SK-MEL-5 (cell line): ENCODE results near the gene RNF13. TPM values are rescaled to one million over a fixed set of nuclear protein-coding genes. Genes with fewer than 3 reads are reported as not detected.
A peak's percentile ranks its signal among the peaks of the same experiment; 100 is the strongest.
"Not testable (repeated sequence)": the region's sequence is repeated elsewhere in the genome, so short reads cannot be mapped to it uniquely, and the experiment has no call there.

Experiments
- DNase-seq: peaks from one replicate; pipeline ENCODE4 v3.0.0-alpha.2; 2016; ENCODE audit warnings: low read depth, low spot score
- in situ Hi-C: cut with HindIII; loops from 2 replicates; pipeline ENCODE4 v1.10.0; 2016; ENCODE audit warnings: low sequenced_read_pairs, high pct_unique_total_duplicates, low pct_unique_long_range_greater_than_20kb
- total RNA-seq: library from RNA; depleted of rRNA; stranded (reverse); fragments of >200 nt; shearing (Covaris generic); gene quantifications from 2 replicates; pipeline ENCODE4 v1.2.3, GENCODE V29; 2014

The RNF13 gene
- total RNA-seq, 1 experiment from 2014 or later: 141 TPM

GRCh38 chr3:149958171-149958796 lies 145.3 kb downstream of the RNF13 start:
- in situ Hi-C loops: no loop called here
- DNase-seq: peak; percentile 41

DNA sequence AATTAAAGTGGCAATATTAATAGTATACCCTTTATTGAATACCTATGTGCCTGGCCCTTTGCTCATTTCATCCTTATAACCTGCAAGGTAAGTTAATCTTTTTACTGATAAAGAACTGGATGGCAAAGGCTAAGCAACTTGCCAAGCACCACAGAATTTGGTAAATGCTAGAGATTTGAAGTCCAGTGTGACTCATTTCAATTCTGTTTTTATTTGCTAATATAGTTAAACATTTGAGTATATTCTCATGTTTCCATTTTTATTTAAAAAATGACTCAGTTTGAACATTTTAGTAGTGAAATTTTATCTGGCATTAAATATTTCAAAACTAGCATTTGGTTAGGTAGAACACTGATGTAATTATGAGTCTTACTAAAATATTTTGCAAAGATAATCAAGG lies 146.4 kb downstream of the RNF13 start:
- in situ Hi-C loops: no loop called here
- DNase-seq: no peak

DNA sequence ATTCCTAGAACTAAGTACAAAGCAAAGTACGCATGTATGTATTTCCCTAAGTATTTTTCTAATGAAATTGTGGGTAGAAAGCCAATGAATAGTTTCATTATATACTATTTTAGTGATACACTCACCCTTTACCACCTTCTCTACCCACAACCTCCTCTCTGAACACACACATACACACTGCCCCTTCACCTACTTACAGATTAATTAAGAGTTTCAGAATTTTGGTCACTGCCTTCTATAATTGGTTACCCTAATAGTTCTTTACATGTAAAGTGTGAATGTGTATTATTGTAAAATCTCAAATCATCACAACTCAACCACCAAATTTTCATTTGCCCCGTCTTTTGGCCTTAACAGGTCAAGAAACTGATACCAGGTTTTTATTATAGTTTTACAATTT lies 150.5 kb downstream of the RNF13 start:
- no peak for DNase-seq
- in situ Hi-C loops: no loop called here

GRCh38 chr3:149964291-149964690 lies 151.3 kb downstream of the RNF13 start:
- no peak for DNase-seq
- in situ Hi-C loops: no loop called here

DNA sequence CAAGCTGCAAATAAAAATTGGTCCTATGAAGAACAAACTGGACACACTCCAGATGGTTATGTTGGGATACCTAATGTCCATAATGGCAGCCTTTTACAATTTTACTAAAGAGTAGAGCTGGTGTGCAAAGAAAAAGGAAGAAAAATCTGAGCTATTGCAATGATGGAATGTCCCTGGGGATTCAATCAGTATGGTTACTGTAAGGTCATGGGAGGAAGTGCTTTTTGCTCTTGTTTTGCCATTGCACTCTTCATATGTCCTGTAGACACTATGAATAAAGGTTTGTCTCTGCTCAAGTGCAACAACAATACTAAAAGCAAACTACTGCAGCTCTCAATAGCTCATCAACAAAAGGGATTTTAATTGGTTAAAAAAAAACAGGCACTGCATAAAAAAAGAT lies 152.3 kb downstream of the RNF13 start:
- in situ Hi-C loops: no loop called here

DNA sequence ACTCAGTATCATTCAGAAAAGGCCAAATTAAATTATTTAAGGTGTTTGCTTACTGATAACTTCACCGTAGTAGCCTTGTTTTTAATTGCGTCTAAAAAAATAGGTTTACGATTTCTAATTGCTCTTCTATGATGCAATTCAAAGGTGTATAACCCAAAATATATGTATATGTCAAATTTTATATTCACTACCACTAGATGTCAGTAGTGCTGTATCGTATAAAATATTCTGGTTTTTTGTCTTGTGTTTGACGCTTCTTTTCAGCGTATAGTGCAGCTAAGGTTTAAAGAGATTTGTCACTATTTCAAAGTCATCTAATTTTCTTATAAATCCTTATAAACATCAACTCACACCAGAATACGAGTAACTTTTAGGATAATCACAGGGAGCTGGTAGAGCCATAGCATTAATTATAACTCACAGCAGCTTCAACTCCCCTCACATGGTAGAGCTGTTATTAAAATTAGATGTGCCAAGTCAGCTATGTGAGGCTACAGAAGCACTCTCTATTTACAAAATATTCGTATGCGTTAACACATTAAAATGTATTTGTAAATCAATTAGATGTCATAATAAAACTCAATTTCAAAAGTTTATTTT lies 154.2 kb downstream of the RNF13 start:
- peak; percentile 72 for DNase-seq
- in situ Hi-C loops: no loop called here

More for the DNA sequence above, 152.3 kb downstream of the RNF13 start:
- peak; percentile 36 for DNase-seq

DNA sequence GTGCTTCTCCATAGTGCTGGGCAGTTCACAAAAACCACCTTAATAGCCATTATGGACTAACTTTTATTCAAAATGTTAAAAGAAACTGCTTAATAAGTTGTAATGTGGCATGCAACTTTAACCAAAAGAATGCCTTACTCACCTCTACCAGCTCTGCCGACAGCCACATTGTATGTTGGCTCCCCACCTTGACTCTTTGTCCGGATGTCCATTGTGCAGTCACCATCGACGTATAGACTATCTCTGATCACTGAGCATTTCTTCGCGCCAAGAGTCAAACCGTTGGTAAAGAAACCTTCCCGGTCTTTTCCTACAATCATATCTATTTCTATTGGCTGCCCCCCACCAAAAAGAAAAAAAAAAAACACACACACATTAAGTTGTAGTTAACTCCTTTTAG lies 155.2 kb downstream of the RNF13 start:
- in situ Hi-C loops: no loop called here

GRCh38 chr3:149969110-149969939 lies 156.3 kb downstream of the RNF13 start:
- DNase-seq: peak; percentile 84
- in situ Hi-C loops: no loop called here

More for the DNA sequence above, 155.2 kb downstream of the RNF13 start:
- DNase-seq: peak; percentile 28

DNA sequence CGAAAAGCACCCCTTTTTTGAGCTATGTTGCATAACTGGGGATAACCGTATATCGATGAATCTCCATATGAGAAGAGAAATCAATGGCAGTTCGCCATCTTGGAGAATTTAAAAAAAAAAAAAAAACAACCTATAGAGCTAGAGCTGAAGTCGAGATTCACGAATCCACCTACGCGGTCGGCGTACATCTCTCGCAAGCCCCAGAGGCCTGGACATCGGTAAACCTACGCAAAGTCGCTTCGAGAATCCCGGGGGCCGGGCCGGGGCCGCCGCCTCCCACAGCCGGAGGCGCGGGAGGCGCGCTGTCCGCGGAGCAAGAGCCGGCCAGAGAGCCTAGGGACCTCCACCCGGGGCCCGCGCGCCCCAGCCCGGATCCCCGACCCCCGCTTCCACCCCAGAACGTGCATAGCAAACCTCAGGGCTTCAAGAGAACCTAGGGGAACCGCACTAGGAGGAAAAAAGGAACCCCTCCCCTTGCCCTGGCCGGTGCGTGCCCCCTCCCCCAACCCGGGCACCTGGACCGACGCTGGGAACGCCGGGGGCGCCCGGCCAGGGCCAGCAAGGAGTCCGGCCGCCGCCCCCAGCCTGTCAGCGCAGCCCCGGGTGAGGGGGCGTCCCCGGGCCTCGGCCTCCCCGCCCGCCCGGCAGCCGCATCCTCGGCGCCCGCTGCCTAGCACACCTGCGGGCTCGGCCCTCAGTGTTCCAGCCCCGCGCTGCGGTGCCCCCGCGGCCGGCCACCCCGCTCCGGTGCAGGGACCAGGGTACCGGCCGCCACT lies 157.1 kb downstream of the RNF13 start:
- DNase-seq: peak; percentile 87
- in situ Hi-C loops: no loop called here

- in situ Hi-C loops: no loop called here
- peak; percentile 72 for DNase-seq
These were observed 157.8 kb downstream of the RNF13 start, which contains the start of gene PFN2 for GRCh38 chr3:149970716-149971402. Gene PFN2, minus strand, starts transcription at chr3:149970895. Its CDS starts 39 bp downstream, at chr3:149970856.

DNA sequence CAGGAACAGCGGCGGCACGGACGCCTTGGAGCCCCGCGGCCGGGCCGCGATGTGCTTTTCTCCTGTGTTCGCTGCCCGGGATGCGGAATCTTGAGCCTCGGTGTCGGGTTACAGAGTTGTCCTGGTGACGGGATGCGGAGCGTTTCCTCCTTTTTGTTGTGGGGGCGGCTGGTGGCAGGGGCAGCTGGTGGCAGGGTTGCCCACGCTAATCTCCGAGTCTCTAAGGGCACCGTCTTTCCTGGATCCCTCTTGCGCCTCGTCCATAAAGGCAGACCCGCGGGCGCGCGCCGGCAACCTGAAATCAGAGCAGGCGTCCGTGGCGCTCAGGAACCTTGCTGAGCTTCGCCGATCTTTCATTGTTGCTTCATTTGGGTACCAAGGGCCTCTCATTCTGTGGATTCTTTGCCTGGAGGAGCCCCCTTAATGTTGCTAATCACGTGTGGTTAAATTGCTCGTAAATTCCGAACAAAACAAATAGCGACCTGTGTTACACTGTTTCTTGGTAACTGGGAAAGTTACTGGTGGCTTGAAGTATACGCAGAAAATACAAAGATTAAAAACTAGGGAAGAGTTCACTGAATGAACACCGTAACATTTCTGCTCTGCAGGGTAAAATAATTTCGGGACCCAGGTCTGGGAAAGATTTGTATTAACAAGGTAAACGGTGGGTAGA lies 158.5 kb downstream of the RNF13 start:
- peak; percentile 62 for DNase-seq
- in situ Hi-C loops: no loop called here

GRCh38 chr3:149975919-149976318 lies 162.9 kb downstream of the RNF13 start:
- DNase-seq: no peak
- in situ Hi-C loops: no loop called here

DNA sequence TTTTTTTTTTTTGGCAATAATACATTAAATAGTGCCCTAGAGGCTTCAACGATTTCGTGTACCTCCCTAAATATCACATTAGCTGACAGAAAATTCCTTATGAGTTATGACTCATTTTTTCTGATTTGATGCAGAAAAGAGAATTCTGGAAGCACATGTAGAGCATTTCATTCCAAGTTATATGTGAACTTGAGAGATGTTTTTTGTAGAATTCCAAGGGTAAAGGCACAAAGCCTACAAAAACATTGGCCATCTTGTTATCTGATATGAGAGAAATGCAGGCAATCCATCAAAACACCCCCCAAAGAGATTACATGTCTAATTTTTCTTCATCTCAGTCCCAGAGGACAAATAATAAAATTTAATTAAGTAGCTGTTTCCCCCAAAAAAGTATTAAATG lies 164.4 kb downstream of the RNF13 start:
- in situ Hi-C loops: no loop called here
- no peak for DNase-seq

DNA sequence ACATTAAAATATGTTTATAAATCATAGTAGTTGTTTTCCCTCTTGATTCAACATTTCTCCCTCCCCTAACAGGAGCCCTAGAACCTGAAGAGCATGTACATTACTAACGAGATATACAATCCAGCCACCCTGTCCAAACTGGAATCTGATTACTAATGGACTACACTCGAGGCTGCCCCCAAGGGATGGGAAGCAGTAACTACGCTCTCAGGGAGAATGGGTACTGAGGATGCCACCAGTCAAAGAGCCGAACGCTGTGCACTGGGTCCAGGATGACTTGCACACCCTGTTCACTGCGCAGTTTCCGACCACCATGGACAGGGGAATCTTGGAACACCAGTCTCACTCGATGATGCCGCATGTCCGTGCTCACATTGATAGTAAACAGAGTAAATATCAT lies 169.0 kb downstream of the RNF13 start:
- in situ Hi-C loops, DNase-seq: not testable (repeated sequence)

GRCh38 chr3:149983053-149983452 lies 170.0 kb downstream of the RNF13 start:
- DNase-seq, in situ Hi-C loops: not testable (repeated sequence)

GRCh38 chr3:149983628-149984027 lies 170.6 kb downstream of the RNF13 start:
- no peak for DNase-seq
- in situ Hi-C loops: no loop called here

DNA sequence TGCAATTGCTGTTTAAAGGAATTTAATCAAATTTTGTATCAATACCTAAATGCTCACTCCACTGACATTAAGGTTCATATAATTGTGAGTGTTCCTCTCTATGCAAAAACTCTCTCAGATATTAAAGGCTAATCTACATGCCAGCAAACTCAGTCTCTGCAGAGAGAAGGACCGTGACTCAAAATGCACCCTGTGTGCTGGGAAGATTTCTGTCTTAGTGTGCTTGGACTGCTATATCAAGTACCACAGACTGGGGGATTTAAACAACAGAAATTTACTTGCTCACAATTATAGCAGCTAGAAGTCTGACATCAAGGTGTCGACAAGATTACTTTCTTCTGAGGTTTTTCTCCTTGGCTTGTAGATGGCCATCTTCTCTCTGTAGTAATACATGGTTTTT lies 176.3 kb downstream of the RNF13 start:
- DNase-seq: no peak
- in situ Hi-C loops: no loop called here
